CD4-positive, alpha-beta T cell treated with Interleukin-15 for 4 hours (primary cell): ENCODE data around the gene MT1B.
"Not testable (repeated sequence)": the region's sequence is repeated elsewhere in the genome, so short reads cannot be mapped to it uniquely, and the experiment has no call there.

Source experiments
- DNase-seq: peaks from one replicate; pipeline ENCODE4 v3.0.0-alpha.2; 2020; ENCODE audit warnings: low spot score

Gene MT1B

GRCh38 chr16:56667581-56668571 lies 16.2 kb downstream of the MT1B start, which contains the start of gene MT1G:
TSS of gene MT1G (minus strand) at chr16:56668065. CDS start at chr16:56667993, 72 bp downstream.
- no peak for DNase-seq

DNA sequence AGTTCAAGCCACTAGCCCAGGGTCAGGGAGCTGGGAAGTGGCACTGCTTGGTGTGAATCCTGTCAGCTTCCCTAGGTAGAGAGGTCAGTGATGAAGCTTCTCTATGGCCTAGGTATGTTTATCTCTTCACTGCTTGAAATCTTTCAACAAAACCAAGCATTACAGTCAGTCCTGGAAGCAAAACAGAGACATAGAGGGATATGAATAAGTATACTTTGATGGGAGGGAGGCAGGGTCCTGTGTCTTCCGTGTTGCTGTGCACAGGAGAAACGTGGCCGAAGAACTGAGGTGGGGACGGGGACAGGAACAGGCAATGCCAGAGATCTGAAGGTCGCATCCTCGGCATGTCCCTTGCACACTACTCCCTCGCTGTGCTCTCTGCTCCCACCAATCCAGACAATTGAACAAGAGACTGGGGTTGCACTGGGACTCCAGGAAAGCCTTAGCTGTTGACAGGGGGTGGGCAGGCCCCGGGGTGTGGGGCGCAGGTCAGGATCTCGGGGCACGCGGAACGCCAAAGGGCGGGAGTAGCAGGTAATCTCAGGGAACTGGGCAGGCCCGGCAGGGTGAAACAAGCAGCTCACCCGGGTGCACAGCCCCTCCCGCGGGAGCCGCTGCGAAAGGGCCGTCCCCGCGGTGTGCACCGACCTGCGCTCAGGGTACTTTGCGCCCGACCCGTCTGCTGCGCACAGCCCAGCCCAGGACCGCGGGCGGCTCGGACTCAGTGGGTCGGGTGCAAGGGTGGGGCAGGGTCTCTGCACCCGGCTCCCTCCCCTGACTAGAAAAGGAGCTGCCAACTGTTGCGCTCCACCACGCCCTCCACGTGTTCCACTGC lies 17.5 kb downstream of the MT1B start, which contains the start of gene MT1H:
Gene MT1H (plus strand): TSS at position 810 of the 835 bp plus-strand sequence. CDS start 71 bp downstream, outside the sequence.
- no peak for DNase-seq

GRCh38 chr16:56669840-56670619 lies 18.3 kb downstream of the MT1B start:
- DNase-seq: no peak

GRCh38 chr16:56670620-56670934 lies 18.9 kb downstream of the MT1B start:
- no peak for DNase-seq

GRCh38 chr16:56671691-56672090 lies 20.0 kb downstream of the MT1B start:
- DNase-seq: not testable (repeated sequence)

DNA sequence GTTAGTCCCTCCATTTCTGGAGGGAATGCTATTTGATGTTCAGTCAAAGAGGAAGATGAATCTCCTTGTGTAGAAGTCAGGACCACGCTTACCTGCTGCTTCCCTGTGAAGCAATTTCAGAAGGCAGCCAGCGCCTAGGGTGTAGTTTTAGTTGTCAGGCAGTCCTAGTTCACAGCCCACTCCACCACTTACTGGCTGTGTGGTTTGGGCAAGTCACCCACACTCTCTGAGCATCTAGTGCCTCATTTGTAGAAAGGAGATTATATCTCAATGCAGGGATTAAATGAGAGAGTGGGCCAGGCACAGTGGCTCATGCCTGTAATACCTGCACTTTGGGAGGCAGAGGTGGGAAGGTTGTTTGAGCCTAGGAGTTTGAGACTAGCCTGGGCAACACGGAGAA lies 20.5 kb downstream of the MT1B start:
- not testable (repeated sequence) for DNase-seq

DNA sequence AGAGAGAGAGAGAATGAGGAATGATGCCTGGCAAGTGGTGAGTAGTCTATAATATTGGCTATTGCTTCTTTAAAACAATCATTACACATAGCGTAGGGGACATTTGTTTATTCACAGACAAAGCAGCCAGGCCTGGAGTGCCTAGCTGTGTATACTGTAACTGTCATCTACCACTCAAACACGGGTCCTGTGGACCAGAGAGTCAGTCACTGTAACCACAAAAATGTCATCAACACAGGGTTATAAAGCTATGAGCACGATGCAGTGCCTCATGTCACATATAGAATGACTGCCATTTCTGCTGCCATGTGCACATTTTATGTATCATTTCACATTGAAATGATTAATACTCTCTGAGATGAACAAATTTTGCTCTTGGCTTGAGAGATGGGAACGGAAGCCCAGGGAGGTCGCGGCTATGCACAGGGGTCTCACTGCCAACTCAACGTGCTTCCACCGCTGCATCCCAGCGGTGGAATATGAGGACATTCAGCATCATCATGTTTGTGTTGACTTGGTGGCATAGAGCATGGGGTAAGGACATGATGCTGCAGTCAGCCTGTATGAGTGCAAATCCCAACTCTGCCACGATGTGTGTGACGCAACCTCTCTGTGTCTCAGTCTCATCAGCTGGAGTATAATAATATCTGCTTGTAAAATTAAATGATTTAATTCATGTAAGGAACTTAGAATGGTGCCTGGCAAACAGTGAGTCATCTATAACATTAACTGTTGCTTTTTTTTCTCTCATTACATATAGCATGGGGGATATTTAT lies 21.3 kb downstream of the MT1B start:
- DNase-seq: no peak

DNA sequence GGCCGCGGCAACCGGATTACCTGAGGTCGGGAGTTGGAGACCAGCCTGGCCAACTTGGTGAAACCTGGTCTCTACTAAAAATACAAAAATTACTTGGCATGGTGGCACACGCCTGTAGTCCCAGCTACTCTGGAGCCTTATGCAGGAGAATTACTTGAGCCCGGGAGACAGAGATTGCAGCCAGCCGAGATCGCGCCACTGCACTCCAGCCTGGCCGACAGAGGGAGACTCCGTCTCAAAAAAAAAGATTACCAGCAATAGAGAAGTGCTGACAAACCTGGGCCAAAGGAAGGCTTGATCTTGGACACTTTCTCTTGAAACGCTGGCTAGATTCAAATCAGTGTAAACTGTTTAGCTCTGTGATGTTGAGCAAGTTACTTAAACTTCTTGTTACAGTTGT lies 22.2 kb downstream of the MT1B start:
- DNase-seq: no peak

DNA sequence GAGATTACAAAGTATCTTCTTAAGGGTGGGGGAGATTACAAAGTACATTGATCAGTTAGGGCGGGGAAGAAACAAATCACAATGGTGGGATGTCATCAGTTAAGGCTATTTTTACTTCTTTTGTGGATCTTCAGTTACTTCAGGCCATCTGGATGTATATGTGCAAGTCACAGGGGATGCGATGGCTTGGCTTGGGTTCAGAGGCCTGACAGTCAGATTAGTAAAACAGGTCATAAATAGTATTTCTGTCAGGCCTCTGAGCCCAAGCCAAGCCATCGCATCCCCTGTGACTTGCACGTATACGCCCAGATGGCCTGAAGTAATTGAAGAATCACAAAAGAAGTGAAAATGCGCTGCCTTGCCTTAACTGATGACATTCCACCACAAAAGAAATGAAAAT lies 22.9 kb downstream of the MT1B start:
- DNase-seq: not testable (repeated sequence)

GRCh38 chr16:56675685-56676210 lies 24.1 kb downstream of the MT1B start:
- DNase-seq: peak; percentile 26

DNA sequence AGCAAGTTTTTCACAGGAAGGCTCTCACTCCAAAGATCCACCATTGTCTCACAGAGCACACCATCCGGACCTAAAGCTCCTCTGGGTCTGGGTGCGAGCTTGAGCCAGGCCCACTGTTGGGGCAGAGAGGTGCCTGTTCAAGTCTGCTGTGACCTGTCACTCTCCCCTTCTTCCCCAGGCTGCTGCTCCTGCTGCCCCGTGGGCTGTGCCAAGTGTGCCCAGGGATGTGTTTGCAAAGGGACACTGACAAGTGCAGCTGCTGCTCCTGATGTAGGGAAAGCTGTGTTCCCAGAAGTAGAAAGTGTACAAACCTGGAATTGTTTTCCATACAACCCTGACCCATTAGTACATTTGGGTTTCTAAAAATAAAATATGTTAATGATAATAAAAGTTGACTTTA lies 25.8 kb downstream of the MT1B start:
- no peak for DNase-seq

DNA sequence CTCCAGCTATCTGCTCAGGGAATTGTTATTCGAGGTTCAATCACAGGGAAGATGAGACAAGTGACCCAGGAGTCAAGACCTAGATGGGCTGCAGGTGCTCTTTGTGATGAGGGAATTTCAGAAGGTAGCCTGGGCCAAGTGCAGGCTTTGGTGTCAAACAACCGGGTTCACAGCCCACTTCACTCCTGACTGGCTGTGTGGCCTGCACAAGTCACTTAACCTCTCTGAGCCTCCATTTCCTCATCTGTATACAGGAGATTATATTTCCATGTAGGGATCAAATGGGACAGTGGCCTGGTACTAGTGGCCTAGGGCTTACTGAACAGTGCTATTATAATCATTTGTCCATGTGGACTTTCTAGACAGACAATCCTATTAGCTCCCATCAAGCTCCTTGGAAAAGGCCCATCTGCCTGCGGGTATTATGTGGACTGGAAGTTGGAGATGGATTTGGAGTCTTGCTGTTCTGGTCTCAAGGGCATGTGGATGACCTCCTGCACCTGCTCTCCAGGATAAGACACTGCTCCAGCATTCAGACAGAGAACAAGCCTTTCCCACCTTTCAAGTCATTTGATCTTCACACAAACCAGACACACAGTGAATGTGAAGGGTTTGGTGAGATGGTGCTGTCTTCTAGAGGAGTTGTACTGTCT lies 27.5 kb downstream of the MT1B start:
- DNase-seq: no peak

- DNase-seq: peak; percentile 20
Observed at GRCh38 chr16:56679818-56680217, 28.1 kb downstream of the MT1B start.

GRCh38 chr16:56681939-56682702 lies 30.4 kb downstream of the MT1B start, which contains the start of gene MT1X:
TSS of gene MT1X (plus strand) at chr16:56682470. CDS start at chr16:56682541, 71 bp downstream.
- DNase-seq: peak; percentile 85

DNA sequence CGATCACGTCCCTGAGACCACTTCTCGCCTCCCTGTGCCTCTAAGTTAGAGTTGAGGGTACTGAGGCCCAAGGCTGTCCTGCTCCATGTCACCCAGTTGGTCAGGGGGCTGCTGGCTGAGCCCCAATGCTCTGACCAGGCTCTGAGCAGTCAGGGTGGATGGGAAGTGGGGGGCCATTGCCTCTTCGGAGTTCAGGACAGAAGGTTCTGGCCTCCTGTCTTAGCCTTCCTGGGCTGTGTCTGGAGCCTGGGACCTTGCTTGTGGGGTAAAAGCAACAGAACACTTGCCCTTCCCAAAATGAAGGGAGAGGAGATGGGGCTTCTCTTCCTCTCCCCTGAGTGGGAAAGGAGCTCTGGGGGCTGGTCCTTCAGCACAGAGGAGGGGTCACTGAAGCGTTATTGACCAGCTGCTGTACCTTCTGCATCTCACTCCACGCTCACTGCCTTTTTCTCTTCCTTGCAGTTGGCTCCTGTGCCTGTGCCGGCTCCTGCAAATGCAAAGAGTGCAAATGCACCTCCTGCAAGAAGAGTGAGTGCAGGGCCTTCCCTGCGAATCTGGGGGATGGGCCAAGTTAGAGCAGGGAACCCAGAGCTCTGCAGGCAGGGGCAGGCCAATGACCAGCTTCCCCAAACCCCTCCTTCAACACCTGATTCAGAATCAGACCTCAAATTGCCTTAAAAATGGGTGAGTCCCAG lies 31.2 kb downstream of the MT1B start:
- no peak for DNase-seq

DNA sequence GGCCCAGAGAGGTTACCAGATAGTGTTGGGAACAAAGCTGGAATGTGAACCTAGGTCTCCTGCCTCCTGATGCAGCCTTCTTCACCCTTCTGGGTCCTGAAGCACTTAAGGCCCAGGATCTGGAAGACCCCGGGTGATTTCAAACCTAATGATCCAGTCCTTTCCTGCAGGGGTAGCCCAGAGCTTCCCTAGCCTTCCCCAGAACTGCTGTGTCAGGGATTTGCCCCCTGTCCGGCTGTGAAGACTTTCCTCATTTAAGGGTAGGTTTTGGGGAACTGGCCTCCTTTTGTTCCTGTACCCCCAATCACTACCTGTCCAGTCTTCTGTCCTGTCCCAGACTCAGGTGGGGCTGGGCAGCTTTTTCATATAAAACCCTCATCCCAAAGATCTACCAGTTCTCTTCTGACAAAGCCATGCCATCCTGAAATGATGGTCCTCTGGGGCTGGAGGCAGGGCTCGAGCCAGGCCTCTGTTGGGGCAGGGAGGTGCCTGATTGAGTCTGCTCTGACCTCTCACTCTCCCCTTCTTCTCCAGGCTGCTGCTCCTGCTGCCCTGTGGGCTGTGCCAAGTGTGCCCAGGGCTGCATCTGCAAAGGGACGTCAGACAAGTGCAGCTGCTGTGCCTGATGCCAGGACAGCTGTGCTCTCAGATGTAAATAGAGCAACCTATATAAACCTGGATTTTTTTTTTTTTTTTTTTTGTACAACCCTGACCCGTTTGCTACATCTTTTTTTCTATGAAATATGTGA lies 31.9 kb downstream of the MT1B start:
- no peak for DNase-seq

DNA sequence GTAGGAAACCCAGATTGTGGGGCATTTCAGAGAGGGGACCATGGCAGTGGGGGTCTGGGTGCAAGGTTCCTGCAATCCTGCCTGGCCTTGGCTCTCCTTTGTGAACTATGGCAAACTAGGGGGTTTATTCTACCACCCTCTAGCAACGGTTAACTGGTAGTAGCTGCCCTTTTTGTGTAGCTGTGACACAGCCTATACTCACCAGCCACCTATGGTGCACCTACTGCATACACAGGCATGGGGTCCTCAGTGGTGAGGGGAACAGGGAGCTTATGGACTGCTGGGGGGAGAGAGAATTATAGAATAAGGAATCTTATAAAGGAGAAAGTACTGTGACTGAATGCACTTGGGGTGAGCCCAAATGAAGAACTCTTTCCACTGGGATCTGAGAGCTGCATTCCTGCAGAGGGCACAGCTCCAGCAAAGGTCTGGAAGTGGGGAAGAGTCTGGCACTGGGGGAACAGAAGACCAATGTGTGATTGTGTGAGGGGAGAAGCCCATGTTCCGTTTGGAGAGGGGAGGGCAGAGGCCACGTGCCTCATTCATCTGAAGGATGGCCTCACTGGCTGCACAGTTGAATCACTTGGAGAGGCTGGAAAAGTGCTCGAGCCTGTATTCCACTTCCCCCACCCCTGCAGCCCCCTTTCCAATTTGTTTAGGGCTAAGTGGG lies 32.7 kb downstream of the MT1B start:
- no peak for DNase-seq
